Measurements from ENCODE around the gene BRD7.

DNA sequence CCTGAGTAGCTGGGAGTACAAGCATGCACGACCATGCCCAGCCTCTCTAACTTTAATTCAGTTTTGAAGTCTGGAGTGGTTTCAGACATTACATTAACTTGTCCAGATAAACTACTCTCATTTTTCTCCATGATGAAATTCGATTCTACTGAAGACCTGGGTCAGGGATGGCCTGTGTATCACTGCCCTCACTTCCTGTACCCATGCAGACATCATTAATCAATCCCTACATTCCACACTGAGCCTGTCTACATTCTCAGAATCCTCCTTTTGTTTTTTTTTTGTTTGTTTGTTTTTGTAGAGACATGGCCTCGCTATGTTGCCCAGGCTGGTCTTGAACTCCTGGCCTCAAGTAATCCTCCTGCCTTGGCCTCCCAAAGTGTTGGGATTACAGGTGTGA is 79.9 kb downstream of the BRD7 start:
- TF ChIP-seq MAX (IDR thresholded peaks at IDR 0.05) = no peak
- TF ChIP-seq HES2 (IDR thresholded peaks at IDR 0.05) = no peak
- TF ChIP-seq, protein P1, sequence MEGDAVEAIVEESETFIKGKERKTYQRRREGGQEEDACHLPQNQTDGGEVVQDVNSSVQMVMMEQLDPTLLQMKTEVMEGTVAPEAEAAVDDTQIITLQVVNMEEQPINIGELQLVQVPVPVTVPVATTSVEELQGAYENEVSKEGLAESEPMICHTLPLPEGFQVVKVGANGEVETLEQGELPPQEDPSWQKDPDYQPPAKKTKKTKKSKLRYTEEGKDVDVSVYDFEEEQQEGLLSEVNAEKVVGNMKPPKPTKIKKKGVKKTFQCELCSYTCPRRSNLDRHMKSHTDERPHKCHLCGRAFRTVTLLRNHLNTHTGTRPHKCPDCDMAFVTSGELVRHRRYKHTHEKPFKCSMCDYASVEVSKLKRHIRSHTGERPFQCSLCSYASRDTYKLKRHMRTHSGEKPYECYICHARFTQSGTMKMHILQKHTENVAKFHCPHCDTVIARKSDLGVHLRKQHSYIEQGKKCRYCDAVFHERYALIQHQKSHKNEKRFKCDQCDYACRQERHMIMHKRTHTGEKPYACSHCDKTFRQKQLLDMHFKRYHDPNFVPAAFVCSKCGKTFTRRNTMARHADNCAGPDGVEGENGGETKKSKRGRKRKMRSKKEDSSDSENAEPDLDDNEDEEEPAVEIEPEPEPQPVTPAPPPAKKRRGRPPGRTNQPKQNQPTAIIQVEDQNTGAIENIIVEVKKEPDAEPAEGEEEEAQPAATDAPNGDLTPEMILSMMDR (IDR thresholded peaks at IDR 0.05) = no peak
- no peak for TF ChIP-seq EP300 (IDR thresholded peaks at IDR 0.05)
- TF ChIP-seq CEBPB (IDR thresholded peaks at IDR 0.05) = no peak
- no peak for TF ChIP-seq RCOR1 (IDR thresholded peaks at IDR 0.05; ENCODE audit: low read depth, low read length)
- TF ChIP-seq POLR2A (IDR thresholded peaks at IDR 0.05; ENCODE audit: low read length) = no peak

Measured in A549 (cell line).